ENCODE measurements around the gene STRIP1.

- TF ChIP-seq, protein P1, sequence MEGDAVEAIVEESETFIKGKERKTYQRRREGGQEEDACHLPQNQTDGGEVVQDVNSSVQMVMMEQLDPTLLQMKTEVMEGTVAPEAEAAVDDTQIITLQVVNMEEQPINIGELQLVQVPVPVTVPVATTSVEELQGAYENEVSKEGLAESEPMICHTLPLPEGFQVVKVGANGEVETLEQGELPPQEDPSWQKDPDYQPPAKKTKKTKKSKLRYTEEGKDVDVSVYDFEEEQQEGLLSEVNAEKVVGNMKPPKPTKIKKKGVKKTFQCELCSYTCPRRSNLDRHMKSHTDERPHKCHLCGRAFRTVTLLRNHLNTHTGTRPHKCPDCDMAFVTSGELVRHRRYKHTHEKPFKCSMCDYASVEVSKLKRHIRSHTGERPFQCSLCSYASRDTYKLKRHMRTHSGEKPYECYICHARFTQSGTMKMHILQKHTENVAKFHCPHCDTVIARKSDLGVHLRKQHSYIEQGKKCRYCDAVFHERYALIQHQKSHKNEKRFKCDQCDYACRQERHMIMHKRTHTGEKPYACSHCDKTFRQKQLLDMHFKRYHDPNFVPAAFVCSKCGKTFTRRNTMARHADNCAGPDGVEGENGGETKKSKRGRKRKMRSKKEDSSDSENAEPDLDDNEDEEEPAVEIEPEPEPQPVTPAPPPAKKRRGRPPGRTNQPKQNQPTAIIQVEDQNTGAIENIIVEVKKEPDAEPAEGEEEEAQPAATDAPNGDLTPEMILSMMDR (IDR thresholded peaks at IDR 0.05; ENCODE audit: insufficient read depth, low read length, poor library complexity, severe bottlenecking) = no peak
- TF ChIP-seq EZH2phosphoT487 (conservative IDR thresholded peaks at IDR 0.05; ENCODE audit: low read length) = no peak
These were observed 870 bp downstream of the STRIP1 start for GRCh38 chr1:110035236-110035752.

Measured in SU-DHL-6 (cell line).